D721Med (cell line): ENCODE data around the gene TOP2B.

Experiments used
- DNase-seq: peaks from one replicate; pipeline ENCODE4 v3.0.0; 2011; ENCODE audit warnings: low spot score; ENCODE audit not compliant: insufficient read length
- FAIRE-seq: peaks from 2 replicates; lab custom pipeline; 2011; peaks lifted over from hg19 to GRCh38; lab: Jason Lieb, UNC
- CTCF ChIP-seq: IDR thresholded peaks from 2 replicates; pipeline ENCODE4 v1.5.1; 2012; ENCODE audit warnings: mild to moderate bottlenecking, control low read depth; ENCODE audit not compliant: insufficient read depth; ENCODE audit errors: missing control alignments

Gene TOP2B

GRCh38 chr3:25571285-25571684, 93.4 kb downstream of the TOP2B start:
- TF ChIP-seq CTCF, result no peak
- no peak for FAIRE-seq
- DNase-seq, result no peak

GRCh38 chr3:25568525-25569078, 96.1 kb downstream of the TOP2B start:
- DNase-seq (no peak), FAIRE-seq (no peak)
- TF ChIP-seq CTCF, result no peak

GRCh38 chr3:25567806-25568524, 96.7 kb downstream of the TOP2B start:
- DNase-seq, result no peak
- FAIRE-seq, result no peak
- no peak for TF ChIP-seq CTCF

GRCh38 chr3:25567388-25567787, 97.3 kb downstream of the TOP2B start:
- no peak for TF ChIP-seq CTCF
- DNase-seq, result no peak
- no peak for FAIRE-seq

- no peak for TF ChIP-seq CTCF
- no peak for DNase-seq
- no peak for FAIRE-seq
Observed at GRCh38 chr3:25566358-25566920, 98.3 kb downstream of the TOP2B start.

- FAIRE-seq (no peak), DNase-seq (no peak)
- TF ChIP-seq CTCF, result no peak
Observed at GRCh38 chr3:25565807-25566206, 98.9 kb downstream of the TOP2B start.

GRCh38 chr3:25564075-25564474, 100.6 kb downstream of the TOP2B start:
- no peak for TF ChIP-seq CTCF
- no peak for FAIRE-seq
- DNase-seq, result no peak
